ENCODE data around the gene STK24. TPM values are rescaled to one million over a fixed set of nuclear protein-coding genes. Genes with fewer than 3 reads are reported as not detected.

Gene STK24
- total and polyA plus RNA-seq, 2 donors (not counting 1 experiment from before 2014, with no cell fraction given) = 53.2 to 73.1 TPM

- H4K20me1 ChIP-seq (ENCODE audit: control insufficient read depth, extremely low read depth, insufficient read depth, low read length) = no peaks in the 10 kb centered on the region
- H3K9me3 ChIP-seq (ENCODE audit: control insufficient read depth, insufficient read depth, low read depth, low read length) = no peaks in the 10 kb centered on the region
- DNase-seq (ENCODE audit: low read depth in 2 of 2) = no peak
- H3K79me2 ChIP-seq (ENCODE audit: control insufficient read depth, insufficient read depth, low read length) = peaks cover 90% of the 10 kb centered on the region
- no peaks in the 10 kb centered on the region for H3K36me3 ChIP-seq (ENCODE audit: control insufficient read depth, insufficient read depth, low read length)
- H3K27ac ChIP-seq (ENCODE audit: insufficient read depth, low read length) = peak overlapping the region; percentile 43
- no peaks in the 10 kb centered on the region for H3K27me3 ChIP-seq (ENCODE audit: control insufficient read depth, insufficient read depth, low read length)
- TF ChIP-seq, protein P1, sequence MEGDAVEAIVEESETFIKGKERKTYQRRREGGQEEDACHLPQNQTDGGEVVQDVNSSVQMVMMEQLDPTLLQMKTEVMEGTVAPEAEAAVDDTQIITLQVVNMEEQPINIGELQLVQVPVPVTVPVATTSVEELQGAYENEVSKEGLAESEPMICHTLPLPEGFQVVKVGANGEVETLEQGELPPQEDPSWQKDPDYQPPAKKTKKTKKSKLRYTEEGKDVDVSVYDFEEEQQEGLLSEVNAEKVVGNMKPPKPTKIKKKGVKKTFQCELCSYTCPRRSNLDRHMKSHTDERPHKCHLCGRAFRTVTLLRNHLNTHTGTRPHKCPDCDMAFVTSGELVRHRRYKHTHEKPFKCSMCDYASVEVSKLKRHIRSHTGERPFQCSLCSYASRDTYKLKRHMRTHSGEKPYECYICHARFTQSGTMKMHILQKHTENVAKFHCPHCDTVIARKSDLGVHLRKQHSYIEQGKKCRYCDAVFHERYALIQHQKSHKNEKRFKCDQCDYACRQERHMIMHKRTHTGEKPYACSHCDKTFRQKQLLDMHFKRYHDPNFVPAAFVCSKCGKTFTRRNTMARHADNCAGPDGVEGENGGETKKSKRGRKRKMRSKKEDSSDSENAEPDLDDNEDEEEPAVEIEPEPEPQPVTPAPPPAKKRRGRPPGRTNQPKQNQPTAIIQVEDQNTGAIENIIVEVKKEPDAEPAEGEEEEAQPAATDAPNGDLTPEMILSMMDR (conservative IDR thresholded peaks at IDR 0.05 in 1 of 2, IDR thresholded peaks at IDR 0.05 in 1 of 2; ENCODE audit: low read depth in 1 of 2, low read length in 2 of 2) = no peak
- TF ChIP-seq EZH2 (IDR thresholded peaks at IDR 0.05; ENCODE audit: low read length, missing control alignments) = no peak
- H2AFZ ChIP-seq (ENCODE audit: low read length) = no peak overlapping the region
- H3K4me2 ChIP-seq (ENCODE audit: extremely low read depth, insufficient read depth, low read length) = no peak overlapping the region
- no peak overlapping the region for H3K9ac ChIP-seq (ENCODE audit: insufficient read depth, low read length)
- H3K4me1 ChIP-seq (ENCODE audit: control insufficient read depth, extremely low read depth, insufficient read depth, low read length) = peaks cover 43% of the 10 kb centered on the region
- H3K4me3 ChIP-seq (replicated peaks in 1 of 4; ENCODE audit: control extremely low read depth in 1 of 4, insufficient read depth in 1 of 4, low read depth in 3 of 4, low read length in 4 of 4) = no peak overlapping the region
Measured at GRCh38 chr13:98543378-98544103, 33.4 kb downstream of the STK24 start.

DNA sequence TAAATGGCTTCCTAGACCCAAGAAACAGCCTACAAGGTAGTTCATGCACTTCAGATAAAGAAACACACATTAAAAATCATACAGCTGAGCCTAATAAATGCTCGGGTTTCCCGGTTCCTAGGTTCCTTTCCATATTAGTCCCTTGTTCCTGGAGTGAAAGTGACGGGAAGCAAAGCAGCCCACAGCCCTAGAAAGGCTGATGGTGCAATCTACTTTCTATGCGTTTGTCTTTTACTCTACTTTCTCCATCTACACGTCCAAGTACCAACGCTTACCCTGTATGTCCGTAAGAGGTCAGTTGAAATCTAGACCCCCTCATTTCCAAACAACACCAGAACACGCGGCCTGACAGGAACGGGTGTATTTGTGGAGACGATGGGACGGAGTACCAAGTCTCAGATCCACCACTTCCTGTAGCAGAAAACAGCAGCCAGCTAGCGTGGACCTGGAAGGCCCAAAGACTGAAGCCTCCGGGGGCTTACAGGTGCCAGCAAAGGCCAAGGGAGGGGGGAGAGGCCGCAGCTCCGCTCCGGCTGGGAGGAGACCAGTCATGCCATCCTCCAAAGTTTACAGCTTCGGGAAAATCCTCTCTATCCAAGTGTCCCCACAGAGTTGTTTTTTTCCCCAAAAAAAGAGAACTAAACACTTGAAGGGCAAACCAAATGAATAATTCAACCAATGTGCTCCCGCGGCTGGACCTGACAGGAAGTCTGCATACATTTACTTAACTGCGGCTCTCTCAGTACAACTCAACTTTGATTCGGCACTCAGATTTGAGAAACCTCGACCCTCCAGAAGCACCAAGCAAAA, 34.1 kb downstream of the STK24 start:
- Histone ChIP-seq H3K36me3 (ENCODE audit: control insufficient read depth, insufficient read depth, low read length) (no peaks in the 10 kb centered on the region), H3K27me3 (ENCODE audit: control insufficient read depth, insufficient read depth, low read length) (no peaks in the 10 kb centered on the region), H2AFZ (ENCODE audit: low read length) (no peak overlapping the region), H3K9me3 (ENCODE audit: control insufficient read depth, insufficient read depth, low read depth, low read length) (no peaks in the 10 kb centered on the region), H3K4me3 (replicated peaks in 1 of 4; ENCODE audit: control extremely low read depth in 1 of 4, insufficient read depth in 1 of 4, low read depth in 3 of 4, low read length in 4 of 4) (no peak overlapping the region), H3K4me2 (ENCODE audit: extremely low read depth, insufficient read depth, low read length) (peak overlapping the region; percentile 34), H3K9ac (ENCODE audit: insufficient read depth, low read length) (no peak overlapping the region), H3K79me2 (ENCODE audit: control insufficient read depth, insufficient read depth, low read length) (peaks cover 91% of the 10 kb centered on the region), H4K20me1 (ENCODE audit: control insufficient read depth, extremely low read depth, insufficient read depth, low read length) (no peaks in the 10 kb centered on the region), H3K27ac (ENCODE audit: insufficient read depth, low read length) (peak overlapping the region; percentile 43), H3K4me1 (ENCODE audit: control insufficient read depth, extremely low read depth, insufficient read depth, low read length) (peaks cover 35% of the 10 kb centered on the region)
- no peak for TF ChIP-seq EZH2 (IDR thresholded peaks at IDR 0.05; ENCODE audit: low read length, missing control alignments)
- TF ChIP-seq, protein P1 (conservative IDR thresholded peaks at IDR 0.05 in 1 of 2, IDR thresholded peaks at IDR 0.05 in 1 of 2; ENCODE audit: low read depth in 1 of 2, low read length in 2 of 2) = no peak
- no peak for DNase-seq (ENCODE audit: low read depth in 2 of 2)

DNA sequence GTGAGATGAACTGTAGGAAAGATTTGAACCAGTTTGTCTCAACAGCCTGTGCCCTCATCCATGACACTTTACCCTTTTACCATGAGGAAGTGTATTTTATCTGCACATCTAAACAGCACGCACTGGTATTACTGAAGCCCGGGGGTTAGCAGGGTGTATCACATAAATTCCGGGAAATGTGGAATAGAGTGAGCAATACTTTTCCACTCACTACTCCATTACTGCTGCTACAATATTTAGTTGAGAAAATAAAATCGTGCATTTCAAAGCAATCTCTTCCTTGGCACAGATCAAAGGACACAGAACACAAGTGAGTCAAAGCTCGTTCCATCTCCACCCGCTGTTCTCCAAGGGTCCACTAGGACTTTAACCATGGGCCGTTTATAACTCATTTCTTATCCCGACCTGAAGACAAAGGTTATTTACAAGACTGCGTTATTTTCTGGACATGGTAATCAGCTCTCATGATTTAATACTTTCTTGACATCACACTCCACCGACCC, 35.2 kb downstream of the STK24 start:
- no peak overlapping the region for H3K4me2 ChIP-seq (ENCODE audit: extremely low read depth, insufficient read depth, low read length)
- H3K4me1 ChIP-seq (ENCODE audit: control insufficient read depth, extremely low read depth, insufficient read depth, low read length) = peaks cover 31% of the 10 kb centered on the region
- H3K36me3 ChIP-seq (ENCODE audit: control insufficient read depth, insufficient read depth, low read length) = no peaks in the 10 kb centered on the region
- no peaks in the 10 kb centered on the region for H3K9me3 ChIP-seq (ENCODE audit: control insufficient read depth, insufficient read depth, low read depth, low read length)
- peaks cover 93% of the 10 kb centered on the region for H3K79me2 ChIP-seq (ENCODE audit: control insufficient read depth, insufficient read depth, low read length)
- H3K27ac ChIP-seq (ENCODE audit: insufficient read depth, low read length) = no peak overlapping the region
- DNase-seq (ENCODE audit: low read depth in 2 of 2) = no peak
- H2AFZ ChIP-seq (ENCODE audit: low read length) = no peak overlapping the region
- no peaks in the 10 kb centered on the region for H4K20me1 ChIP-seq (ENCODE audit: control insufficient read depth, extremely low read depth, insufficient read depth, low read length)
- H3K9ac ChIP-seq (ENCODE audit: insufficient read depth, low read length) = no peak overlapping the region
- H3K27me3 ChIP-seq (ENCODE audit: control insufficient read depth, insufficient read depth, low read length) = no peaks in the 10 kb centered on the region
- TF ChIP-seq EZH2 (IDR thresholded peaks at IDR 0.05; ENCODE audit: low read length, missing control alignments) = no peak
- TF ChIP-seq, protein P1 (conservative IDR thresholded peaks at IDR 0.05 in 1 of 2, IDR thresholded peaks at IDR 0.05 in 1 of 2; ENCODE audit: low read depth in 1 of 2, low read length in 2 of 2) = no peak
- no peak overlapping the region for H3K4me3 ChIP-seq (replicated peaks in 1 of 4; ENCODE audit: control extremely low read depth in 1 of 4, insufficient read depth in 1 of 4, low read depth in 3 of 4, low read length in 4 of 4)
